HCT116 (cell line): ENCODE results near the gene HSDL2.

Experiments
- CEBPB ChIP-seq: IDR thresholded peaks from 2 replicates; pipeline ENCODE4 v1.6.1; 2012; ENCODE audit warnings: low read depth
- EGR1 ChIP-seq: IDR thresholded peaks from 2 replicates; pipeline ENCODE4 v1.6.1; 2012; ENCODE audit warnings: low read depth
- EZH2 ChIP-seq: fragments of 200-600 bp; sonication (generic); IDR thresholded peaks from 2 replicates; pipeline ENCODE4 v1.6.1; 2017; ENCODE audit warnings: antibody characterized with exemption, mixed run types
- EZH2phosphoT487 ChIP-seq: fragments of 200-600 bp; IDR thresholded peaks from 2 replicates; pipeline ENCODE4 v1.6.1; 2018; ENCODE audit warnings: antibody characterized with exemption, borderline replicate concordance
- JUND ChIP-seq: IDR thresholded peaks from 2 replicates; pipeline ENCODE4 v1.6.1; 2012
- POLR2A ChIP-seq: IDR thresholded peaks from 2 replicates; pipeline ENCODE4 v1.7.0; 2011; ENCODE audit warnings: borderline replicate concordance; ENCODE audit not compliant: insufficient read depth, insufficient read length; ENCODE audit errors: extremely low read depth
- SIN3A ChIP-seq: IDR thresholded peaks from 2 replicates; pipeline ENCODE4 v1.6.1; 2012; ENCODE audit warnings: low read depth
- SRF ChIP-seq: IDR thresholded peaks from 2 replicates; pipeline ENCODE4 v1.6.1; 2012; ENCODE audit warnings: low read depth
- YY1 ChIP-seq: IDR thresholded peaks from 2 replicates; pipeline ENCODE4 v1.6.1; 2011; ENCODE audit warnings: low read length, low read depth, moderate library complexity, mild to moderate bottlenecking; ENCODE audit not compliant: insufficient replicate concordance; ENCODE audit errors: extremely low read depth
- ZNF274 ChIP-seq: fragments of 200-500 bp; sonication (Bioruptor generic); IDR thresholded peaks from 2 replicates; pipeline ENCODE4 v1.6.1; 2014; ENCODE audit warnings: mild to moderate bottlenecking, low read depth, low read length, inconsistent platforms
- TF ChIP-seq, protein P1 (sequence below), 3 experiments: fragments of 200-600 bp in 1 of 3; sonication (generic) in 1 of 3; IDR thresholded peaks in 2 of 3; conservative IDR thresholded peaks in 1 of 3; 2 replicates each; pipeline ENCODE4 v1.5.1; 2012 to 2017; ENCODE audit warnings: low read depth in 2 of 3, low read length in 2 of 3, antibody characterized with exemption in 1 of 3, borderline replicate concordance in 1 of 3, control low read depth in 1 of 3, mild to moderate bottlenecking in 1 of 3, mixed read lengths in 1 of 3, mixed run types in 1 of 3, moderate library complexity in 1 of 3; ENCODE audit not compliant: insufficient read depth in 1 of 3
- TF ChIP-seq, protein P2 (sequence below): IDR thresholded peaks from 2 replicates; pipeline ENCODE4 v1.6.1; 2012; ENCODE audit warnings: low read depth
- TF ChIP-seq, protein P3 (sequence below): IDR thresholded peaks from 2 replicates; pipeline ENCODE4 v1.6.1; 2012

DNA sequence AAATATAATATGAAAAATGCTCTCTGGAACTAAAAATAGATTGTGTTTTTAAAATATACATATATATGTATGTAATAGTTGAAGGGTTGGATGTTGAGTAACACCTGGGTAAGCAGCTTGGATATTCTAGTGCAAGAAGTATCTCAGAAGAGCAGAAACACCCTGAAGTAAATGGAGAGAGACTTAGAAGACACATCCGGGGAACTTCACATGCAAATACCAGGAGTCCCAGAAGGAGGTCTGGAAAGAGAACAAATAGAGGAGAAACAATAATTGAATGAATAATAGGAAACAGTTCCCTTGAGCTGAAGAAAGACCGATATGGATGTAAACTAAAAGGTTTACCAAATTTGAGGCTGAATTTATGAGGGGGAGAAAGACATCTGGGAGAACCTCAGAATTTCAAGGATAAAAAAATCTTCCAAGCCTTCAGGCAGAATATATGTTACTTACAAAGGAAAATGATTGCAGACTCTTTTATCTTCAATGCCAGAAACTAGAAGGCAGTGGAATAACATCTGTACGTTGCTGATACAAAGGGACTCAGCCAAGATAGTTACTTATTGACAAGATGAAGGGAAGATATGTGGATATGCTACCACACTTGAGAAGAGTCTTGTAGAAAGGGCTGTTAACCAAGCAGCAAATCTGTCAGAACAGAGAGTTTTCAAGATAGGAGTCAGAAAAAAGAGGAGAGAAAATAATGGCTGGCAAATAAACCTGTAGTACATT lies 42.7 kb downstream of the HSDL2 start:
- no peak for TF ChIP-seq SRF
- TF ChIP-seq, protein P1, sequence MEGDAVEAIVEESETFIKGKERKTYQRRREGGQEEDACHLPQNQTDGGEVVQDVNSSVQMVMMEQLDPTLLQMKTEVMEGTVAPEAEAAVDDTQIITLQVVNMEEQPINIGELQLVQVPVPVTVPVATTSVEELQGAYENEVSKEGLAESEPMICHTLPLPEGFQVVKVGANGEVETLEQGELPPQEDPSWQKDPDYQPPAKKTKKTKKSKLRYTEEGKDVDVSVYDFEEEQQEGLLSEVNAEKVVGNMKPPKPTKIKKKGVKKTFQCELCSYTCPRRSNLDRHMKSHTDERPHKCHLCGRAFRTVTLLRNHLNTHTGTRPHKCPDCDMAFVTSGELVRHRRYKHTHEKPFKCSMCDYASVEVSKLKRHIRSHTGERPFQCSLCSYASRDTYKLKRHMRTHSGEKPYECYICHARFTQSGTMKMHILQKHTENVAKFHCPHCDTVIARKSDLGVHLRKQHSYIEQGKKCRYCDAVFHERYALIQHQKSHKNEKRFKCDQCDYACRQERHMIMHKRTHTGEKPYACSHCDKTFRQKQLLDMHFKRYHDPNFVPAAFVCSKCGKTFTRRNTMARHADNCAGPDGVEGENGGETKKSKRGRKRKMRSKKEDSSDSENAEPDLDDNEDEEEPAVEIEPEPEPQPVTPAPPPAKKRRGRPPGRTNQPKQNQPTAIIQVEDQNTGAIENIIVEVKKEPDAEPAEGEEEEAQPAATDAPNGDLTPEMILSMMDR (IDR thresholded peaks at IDR 0.05 in 2 of 3, conservative IDR thresholded peaks at IDR 0.05 in 1 of 3; ENCODE audit: borderline replicate concordance in 1 of 3, insufficient read depth in 1 of 3, low read depth in 2 of 3, low read length in 2 of 3): no peak
- TF ChIP-seq EGR1: no peak
- TF ChIP-seq POLR2A: no peak
- no peak for TF ChIP-seq EZH2
- no peak for TF ChIP-seq ZNF274
- no peak for TF ChIP-seq JUND
- TF ChIP-seq, protein P2, sequence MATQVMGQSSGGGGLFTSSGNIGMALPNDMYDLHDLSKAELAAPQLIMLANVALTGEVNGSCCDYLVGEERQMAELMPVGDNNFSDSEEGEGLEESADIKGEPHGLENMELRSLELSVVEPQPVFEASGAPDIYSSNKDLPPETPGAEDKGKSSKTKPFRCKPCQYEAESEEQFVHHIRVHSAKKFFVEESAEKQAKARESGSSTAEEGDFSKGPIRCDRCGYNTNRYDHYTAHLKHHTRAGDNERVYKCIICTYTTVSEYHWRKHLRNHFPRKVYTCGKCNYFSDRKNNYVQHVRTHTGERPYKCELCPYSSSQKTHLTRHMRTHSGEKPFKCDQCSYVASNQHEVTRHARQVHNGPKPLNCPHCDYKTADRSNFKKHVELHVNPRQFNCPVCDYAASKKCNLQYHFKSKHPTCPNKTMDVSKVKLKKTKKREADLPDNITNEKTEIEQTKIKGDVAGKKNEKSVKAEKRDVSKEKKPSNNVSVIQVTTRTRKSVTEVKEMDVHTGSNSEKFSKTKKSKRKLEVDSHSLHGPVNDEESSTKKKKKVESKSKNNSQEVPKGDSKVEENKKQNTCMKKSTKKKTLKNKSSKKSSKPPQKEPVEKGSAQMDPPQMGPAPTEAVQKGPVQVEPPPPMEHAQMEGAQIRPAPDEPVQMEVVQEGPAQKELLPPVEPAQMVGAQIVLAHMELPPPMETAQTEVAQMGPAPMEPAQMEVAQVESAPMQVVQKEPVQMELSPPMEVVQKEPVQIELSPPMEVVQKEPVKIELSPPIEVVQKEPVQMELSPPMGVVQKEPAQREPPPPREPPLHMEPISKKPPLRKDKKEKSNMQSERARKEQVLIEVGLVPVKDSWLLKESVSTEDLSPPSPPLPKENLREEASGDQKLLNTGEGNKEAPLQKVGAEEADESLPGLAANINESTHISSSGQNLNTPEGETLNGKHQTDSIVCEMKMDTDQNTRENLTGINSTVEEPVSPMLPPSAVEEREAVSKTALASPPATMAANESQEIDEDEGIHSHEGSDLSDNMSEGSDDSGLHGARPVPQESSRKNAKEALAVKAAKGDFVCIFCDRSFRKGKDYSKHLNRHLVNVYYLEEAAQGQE: no peak
- TF ChIP-seq CEBPB: no peak
- no peak for TF ChIP-seq SIN3A
- TF ChIP-seq, protein P3, sequence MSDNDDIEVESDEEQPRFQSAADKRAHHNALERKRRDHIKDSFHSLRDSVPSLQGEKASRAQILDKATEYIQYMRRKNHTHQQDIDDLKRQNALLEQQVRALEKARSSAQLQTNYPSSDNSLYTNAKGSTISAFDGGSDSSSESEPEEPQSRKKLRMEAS: no peak
- TF ChIP-seq YY1: no peak
- TF ChIP-seq EZH2phosphoT487: no peak
